IMR-90 (cell line): Measurements from ENCODE around the gene ATP10A.

Experiments
- POLR2A ChIP-seq: IDR thresholded peaks from 2 replicates; pipeline ENCODE4 v1.6.1; 2012; ENCODE audit warnings: mild to moderate bottlenecking, low read depth, low read length
- SMC3 ChIP-seq: fragments of 150-350 bp; IDR thresholded peaks from 2 replicates; pipeline ENCODE4 v1.6.1; 2016; ENCODE audit warnings: low read depth, mild to moderate bottlenecking, antibody characterized with exemption, low read length, moderate library complexity
- TF ChIP-seq, protein P1 (sequence below): conservative IDR thresholded peaks from 2 replicates; pipeline ENCODE4 v1.5.1; 2012; ENCODE audit warnings: mild to moderate bottlenecking, low read depth, low read length, improper control_type of control experiment

DNA sequence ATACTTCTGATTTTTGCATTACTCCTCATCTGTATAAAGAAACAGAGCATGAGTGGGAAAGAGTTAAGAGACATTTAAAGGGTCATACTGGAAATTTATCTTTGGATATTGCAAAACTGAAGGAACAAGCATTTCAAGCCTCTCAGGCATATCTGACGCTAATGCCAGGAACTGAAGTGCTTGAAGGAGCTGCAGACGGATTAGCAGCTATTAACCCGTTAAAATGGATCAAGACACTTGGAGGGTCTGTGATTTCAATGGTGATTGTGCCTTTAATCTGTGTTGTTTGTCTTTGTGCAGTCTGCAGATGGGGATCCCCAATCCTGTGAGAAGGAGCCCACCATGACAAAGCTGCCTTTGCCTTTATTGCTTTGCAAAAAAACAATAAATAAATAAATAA lies 221.8 kb downstream of the ATP10A start:
- no peak for TF ChIP-seq SMC3
- TF ChIP-seq, protein P1, sequence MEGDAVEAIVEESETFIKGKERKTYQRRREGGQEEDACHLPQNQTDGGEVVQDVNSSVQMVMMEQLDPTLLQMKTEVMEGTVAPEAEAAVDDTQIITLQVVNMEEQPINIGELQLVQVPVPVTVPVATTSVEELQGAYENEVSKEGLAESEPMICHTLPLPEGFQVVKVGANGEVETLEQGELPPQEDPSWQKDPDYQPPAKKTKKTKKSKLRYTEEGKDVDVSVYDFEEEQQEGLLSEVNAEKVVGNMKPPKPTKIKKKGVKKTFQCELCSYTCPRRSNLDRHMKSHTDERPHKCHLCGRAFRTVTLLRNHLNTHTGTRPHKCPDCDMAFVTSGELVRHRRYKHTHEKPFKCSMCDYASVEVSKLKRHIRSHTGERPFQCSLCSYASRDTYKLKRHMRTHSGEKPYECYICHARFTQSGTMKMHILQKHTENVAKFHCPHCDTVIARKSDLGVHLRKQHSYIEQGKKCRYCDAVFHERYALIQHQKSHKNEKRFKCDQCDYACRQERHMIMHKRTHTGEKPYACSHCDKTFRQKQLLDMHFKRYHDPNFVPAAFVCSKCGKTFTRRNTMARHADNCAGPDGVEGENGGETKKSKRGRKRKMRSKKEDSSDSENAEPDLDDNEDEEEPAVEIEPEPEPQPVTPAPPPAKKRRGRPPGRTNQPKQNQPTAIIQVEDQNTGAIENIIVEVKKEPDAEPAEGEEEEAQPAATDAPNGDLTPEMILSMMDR: no peak
- no peak for TF ChIP-seq POLR2A
